Chondrocyte (in vitro differentiated cells): ENCODE data around the gene IL12RB2. TPM values are rescaled to one million over a fixed set of nuclear protein-coding genes. Genes with fewer than 3 reads are reported as not detected.

Experiments
- DNase-seq: peaks from one replicate; pipeline ENCODE4 v3.0.0; 2021; ENCODE audit warnings: mixed read lengths, low spot score
- H3K27ac Mint-ChIP-seq: one replicate; pipeline ENCODE4 v1.8.0; 2021; ENCODE audit warnings: mild to moderate bottlenecking, moderate library complexity, mixed read lengths; ENCODE audit not compliant: unreplicated experiment
- H3K27me3 Mint-ChIP-seq: 2 replicates; pipeline ENCODE4 v1.8.0; 2021; ENCODE audit warnings: low read depth, mixed read lengths
- H3K36me3 Mint-ChIP-seq: 2 replicates; pipeline ENCODE4 v1.8.0; 2021; ENCODE audit warnings: low read depth, mixed read lengths
- H3K4me1 Mint-ChIP-seq: 2 replicates; pipeline ENCODE4 v1.8.0; 2021; ENCODE audit warnings: low read depth, mild to moderate bottlenecking, mixed read lengths
- H3K4me3 Mint-ChIP-seq: one replicate; pipeline ENCODE4 v1.8.0; 2021; ENCODE audit warnings: mild to moderate bottlenecking, moderate library complexity, mixed read lengths; ENCODE audit not compliant: unreplicated experiment
- H3K9me3 Mint-ChIP-seq: 2 replicates; pipeline ENCODE4 v1.8.0; 2021; ENCODE audit warnings: low read depth, mixed read lengths
- CTCF ChIP-seq: fragments of 200-600 bp; sonication (generic); IDR thresholded peaks from 2 replicates; pipeline ENCODE4 v1.5.0; 2021; ENCODE audit warnings: antibody characterized with exemption, mild to moderate bottlenecking, moderate library complexity
- total RNA-seq: library from RNA; stranded (reverse); gene quantifications from 3 replicates; pipeline ENCODE4 v1.2.1, GENCODE V29; 2021

Gene IL12RB2
- total RNA-seq, 1 donor from 2014 or later = not detected

- no peaks in the 10 kb centered on the region for H3K27me3 Mint-ChIP-seq
- no peak overlapping the region for H3K27ac Mint-ChIP-seq
- no peak for DNase-seq
- H3K4me3 Mint-ChIP-seq = no peak overlapping the region
- H3K4me1 Mint-ChIP-seq = peaks cover 53% of the 10 kb centered on the region
- TF ChIP-seq CTCF = no peak
- H3K9me3 Mint-ChIP-seq = no peaks in the 10 kb centered on the region
- no peaks in the 10 kb centered on the region for H3K36me3 Mint-ChIP-seq
Observed at GRCh38 chr1:67436511-67437055, 128.9 kb downstream of the IL12RB2 start.

- TF ChIP-seq CTCF = no peak
- no peaks in the 10 kb centered on the region for H3K9me3 Mint-ChIP-seq
- H3K4me1 Mint-ChIP-seq = peaks cover 52% of the 10 kb centered on the region
- no peaks in the 10 kb centered on the region for H3K36me3 Mint-ChIP-seq
- DNase-seq = no peak
- no peak overlapping the region for H3K4me3 Mint-ChIP-seq
- no peaks in the 10 kb centered on the region for H3K27me3 Mint-ChIP-seq
- no peak overlapping the region for H3K27ac Mint-ChIP-seq
Observed at GRCh38 chr1:67437961-67438360, 130.3 kb downstream of the IL12RB2 start.

GRCh38 chr1:67439277-67440029 is 131.8 kb downstream of the IL12RB2 start:
- no peak overlapping the region for H3K4me3 Mint-ChIP-seq
- no peaks in the 10 kb centered on the region for H3K36me3 Mint-ChIP-seq
- no peaks in the 10 kb centered on the region for H3K27me3 Mint-ChIP-seq
- peaks cover 37% of the 10 kb centered on the region for H3K4me1 Mint-ChIP-seq
- peak overlapping the region; percentile 63 for H3K27ac Mint-ChIP-seq
- no peaks in the 10 kb centered on the region for H3K9me3 Mint-ChIP-seq
- no peak for DNase-seq
- no peak for TF ChIP-seq CTCF

- Mint-ChIP-seq H3K36me3 (no peaks in the 10 kb centered on the region), H3K9me3 (no peaks in the 10 kb centered on the region), H3K27ac (peak overlapping the region; percentile 50), H3K27me3 (no peaks in the 10 kb centered on the region), H3K4me3 (no peak overlapping the region), H3K4me1 (peaks cover 31% of the 10 kb centered on the region)
- TF ChIP-seq CTCF = no peak
- no peak for DNase-seq
Observed at GRCh38 chr1:67440339-67440738, 132.7 kb downstream of the IL12RB2 start.

- no peak for DNase-seq
- Mint-ChIP-seq H3K27ac (peak overlapping the region; percentile 50), H3K4me3 (peak overlapping the region; percentile 1), H3K4me1 (peaks cover 31% of the 10 kb centered on the region), H3K36me3 (no peaks in the 10 kb centered on the region), H3K27me3 (no peaks in the 10 kb centered on the region), H3K9me3 (no peaks in the 10 kb centered on the region)
- TF ChIP-seq CTCF = no peak
Observed at GRCh38 chr1:67441183-67441582, 133.5 kb downstream of the IL12RB2 start.
